ENCODE measurements around the gene CSTB. TPM values are rescaled to one million over a fixed set of nuclear protein-coding genes. Genes with fewer than 3 reads are reported as not detected.

CSTB gene
- total RNA-seq, 1 experiment from 2014 or later, result 151 TPM

GRCh38 chr21:43799301-43799840, 23.3 kb upstream of the CSTB start:
- H3K4me3 ChIP-seq (ENCODE audit: low read length), result no peak overlapping the region
- no peaks in the 10 kb centered on the region for H3K9me3 ChIP-seq (ENCODE audit: low read length)
- no peak overlapping the region for H3K4me2 ChIP-seq (ENCODE audit: low read length)
- intact Hi-C loops (cut with micrococcal nuclease), result no loop called here
- no peaks in the 10 kb centered on the region for H3K27me3 ChIP-seq (ENCODE audit: low read length)
- H3K79me2 ChIP-seq (ENCODE audit: low read length), result peaks cover 20% of the 10 kb centered on the region; the same call in 1 of the 2 replicates
- H3K36me3 ChIP-seq (ENCODE audit: low read depth, low read length), result peaks cover 85% of the 10 kb centered on the region
- TF ChIP-seq EZH2phosphoT487 (IDR thresholded peaks at IDR 0.05; ENCODE audit: borderline replicate concordance, low read length), result no peak
- TF ChIP-seq CTCF (conservative IDR thresholded peaks at IDR 0.05; ENCODE audit: low read depth, low read length), result no peak
- no TSS peak for BruUV-seq (replicated peaks)
- H3F3A ChIP-seq (ENCODE audit: low read length, unreplicated experiment), result no peaks in the 10 kb centered on the region
- no peak overlapping the region for H2AFZ ChIP-seq (ENCODE audit: low read length)
- no peaks in the 10 kb centered on the region for H3K4me1 ChIP-seq (ENCODE audit: insufficient read depth, low read length)
- H3K27ac ChIP-seq (ENCODE audit: low read length), result no peak overlapping the region
- H4K20me1 ChIP-seq (ENCODE audit: low read length), result peaks cover 15% of the 10 kb centered on the region; the same call in 1 of the 2 replicates
- H3K9ac ChIP-seq (ENCODE audit: low read length), result no peak overlapping the region
- POLR2A ChIA-PET (ENCODE audit: unreplicated experiment), result no interaction called here
- ATAC-seq (no peak), DNase-seq (no peak)
- CTCF ChIA-PET, result no interaction called here
- no peaks in the 10 kb centered on the region for H3K9me2 ChIP-seq (replicated peaks; ENCODE audit: low read length)

GRCh38 chr21:43797925-43798715, 22.0 kb upstream of the CSTB start:
- H3K9me3 ChIP-seq (ENCODE audit: low read length), result no peaks in the 10 kb centered on the region
- ATAC-seq (no peak), DNase-seq (no peak)
- intact Hi-C loops (cut with micrococcal nuclease), result no loop called here
- peaks cover 20% of the 10 kb centered on the region for H4K20me1 ChIP-seq (ENCODE audit: low read length)
- no TSS peak for BruUV-seq (replicated peaks)
- no peak overlapping the region for H3K27ac ChIP-seq (ENCODE audit: low read length)
- H3K36me3 ChIP-seq (ENCODE audit: low read depth, low read length), result peaks cover 90% of the 10 kb centered on the region
- CTCF ChIA-PET, result no interaction called here
- H3K9me2 ChIP-seq (replicated peaks; ENCODE audit: low read length), result no peaks in the 10 kb centered on the region
- H3F3A ChIP-seq (ENCODE audit: low read length, unreplicated experiment), result no peaks in the 10 kb centered on the region
- H3K4me3 ChIP-seq (ENCODE audit: low read length), result no peak overlapping the region
- no peak for TF ChIP-seq EZH2phosphoT487 (IDR thresholded peaks at IDR 0.05; ENCODE audit: borderline replicate concordance, low read length)
- no peak for TF ChIP-seq EZH2 (IDR thresholded peaks at IDR 0.05; ENCODE audit: low read length, unreplicated experiment)
- TF ChIP-seq CTCF (conservative IDR thresholded peaks at IDR 0.05; ENCODE audit: low read depth, low read length), result no peak
- no peaks in the 10 kb centered on the region for H3K27me3 ChIP-seq (ENCODE audit: low read length)
- peaks cover 32% of the 10 kb centered on the region for H3K79me2 ChIP-seq (ENCODE audit: low read length)
- H2AFZ ChIP-seq (ENCODE audit: low read length), result no peak overlapping the region
- H3K4me2 ChIP-seq (ENCODE audit: low read length), result no peak overlapping the region
- no peaks in the 10 kb centered on the region for H3K4me1 ChIP-seq (ENCODE audit: insufficient read depth, low read length)
- POLR2A ChIA-PET (ENCODE audit: unreplicated experiment), result no interaction called here
- no peak overlapping the region for H3K9ac ChIP-seq (ENCODE audit: low read length)

- no peak overlapping the region for H2AFZ ChIP-seq (ENCODE audit: low read length)
- no peak for ATAC-seq
- ChIA-PET POLR2A (ENCODE audit: unreplicated experiment) (no interaction called here), CTCF (no interaction called here)
- H3K9ac ChIP-seq (ENCODE audit: low read length), result no peak overlapping the region
- no peaks in the 10 kb centered on the region for H3F3A ChIP-seq (ENCODE audit: low read length, unreplicated experiment)
- no peak overlapping the region for H3K4me3 ChIP-seq (ENCODE audit: low read length)
- no peak overlapping the region for H3K27ac ChIP-seq (ENCODE audit: low read length)
- no peak for DNase-seq
- no peaks in the 10 kb centered on the region for H3K27me3 ChIP-seq (ENCODE audit: low read length)
- no peak for TF ChIP-seq EZH2phosphoT487 (IDR thresholded peaks at IDR 0.05; ENCODE audit: borderline replicate concordance, low read length)
- no peak for TF ChIP-seq CTCF (conservative IDR thresholded peaks at IDR 0.05; ENCODE audit: low read depth, low read length)
- TF ChIP-seq EZH2 (IDR thresholded peaks at IDR 0.05; ENCODE audit: low read length, unreplicated experiment), result no peak
- no peaks in the 10 kb centered on the region for H3K9me2 ChIP-seq (replicated peaks; ENCODE audit: low read length)
- peaks cover 19% of the 10 kb centered on the region for H4K20me1 ChIP-seq (ENCODE audit: low read length)
- no peak overlapping the region for H3K4me2 ChIP-seq (ENCODE audit: low read length)
- H3K36me3 ChIP-seq (ENCODE audit: low read depth, low read length), result peaks cover 90% of the 10 kb centered on the region
- no TSS peak for BruUV-seq (replicated peaks)
- intact Hi-C loops (cut with micrococcal nuclease), result no loop called here
- H3K9me3 ChIP-seq (ENCODE audit: low read length), result no peaks in the 10 kb centered on the region
- peaks cover 39% of the 10 kb centered on the region for H3K79me2 ChIP-seq (ENCODE audit: low read length)
- no peaks in the 10 kb centered on the region for H3K4me1 ChIP-seq (ENCODE audit: insufficient read depth, low read length)
Measured at GRCh38 chr21:43797415-43797814, 21.3 kb upstream of the CSTB start.
